GM18505 (cell line): ENCODE results near the gene OAS2.
"Not testable (repeated sequence)": the region's sequence is repeated elsewhere in the genome, so short reads cannot be mapped to it uniquely, and the experiment has no call there.

Experiments
- ATAC-seq: cut with Tn5 transposase; IDR thresholded peaks from one replicate; pipeline ENCODE4 v1.9.1; 2021; ENCODE audit not compliant: unreplicated experiment
- POLR2A ChIP-seq: IDR thresholded peaks from 4 replicates; pipeline ENCODE4 v1.6.1; 2011; ENCODE audit warnings: borderline replicate concordance; ENCODE audit not compliant: insufficient read depth, insufficient read length; ENCODE audit errors: extremely low read depth

Gene OAS2

GRCh38 chr12:112977641-112978040, 678 bp upstream of the OAS2 start:
- ATAC-seq: no peak
- TF ChIP-seq POLR2A: no peak

GRCh38 chr12:112979041-112979680, 842 bp downstream of the OAS2 start:
- no peak for ATAC-seq
- TF ChIP-seq POLR2A: peak; percentile 80

- TF ChIP-seq POLR2A: no peak
Observed at GRCh38 chr12:112980491-112981158, 2.3 kb downstream of the OAS2 start.

GRCh38 chr12:112985642-112986290, 7.4 kb downstream of the OAS2 start:
- ATAC-seq: no peak
- no peak for TF ChIP-seq POLR2A

More at GRCh38 chr12:112980491-112981158, 2.3 kb downstream of the OAS2 start:
- no peak for ATAC-seq

- no peak for ATAC-seq
- TF ChIP-seq POLR2A: no peak
Observed at GRCh38 chr12:112986291-112986800, 8.0 kb downstream of the OAS2 start.

- no peak for TF ChIP-seq POLR2A
Observed at GRCh38 chr12:112987561-112987960, 9.2 kb downstream of the OAS2 start.

GRCh38 chr12:112988224-112988623, 9.9 kb downstream of the OAS2 start:
- no peak for ATAC-seq
- TF ChIP-seq POLR2A: no peak

More at GRCh38 chr12:112987561-112987960, 9.2 kb downstream of the OAS2 start:
- ATAC-seq: no peak

GRCh38 chr12:112988823-112989385, 10.6 kb downstream of the OAS2 start:
- ATAC-seq: not testable (repeated sequence)

GRCh38 chr12:112989806-112990205, 11.5 kb downstream of the OAS2 start:
- ATAC-seq: no peak
- no peak for TF ChIP-seq POLR2A

GRCh38 chr12:112992541-112993398, 14.5 kb downstream of the OAS2 start:
- no peak for ATAC-seq
- no peak for TF ChIP-seq POLR2A

GRCh38 chr12:112995008-112995407, 16.7 kb downstream of the OAS2 start:
- ATAC-seq: no peak
- no peak for TF ChIP-seq POLR2A

- TF ChIP-seq POLR2A: no peak
- ATAC-seq: no peak
Observed at GRCh38 chr12:112996501-112996900, 18.2 kb downstream of the OAS2 start.

- TF ChIP-seq POLR2A: no peak
- no peak for ATAC-seq
Observed at GRCh38 chr12:112997506-112997905, 19.2 kb downstream of the OAS2 start.
